HepG2 (cell line): ENCODE results near the gene NEGR1. TPM values are rescaled to one million over a fixed set of nuclear protein-coding genes. Genes with fewer than 3 reads are reported as not detected.

Experiments
- ATAC-seq: fragments of 200-7000 bp; cut with Tn5 transposase; 3 replicates; pipeline ENCODE4 v1.9.1; 2020; ENCODE audit warnings: mild to moderate bottlenecking, moderate library complexity
- BruUV-seq: library from RNA; stranded (reverse); fragments of 400-500 nt; replicated peaks from 2 replicates; lab custom pipeline; 2021; lab: Mats Ljungman, UMichigan
- CTCF ChIA-PET: fragments of 300-600 bp; formaldehyde crosslinking; extraction: SDS; loops from one replicate; lab custom pipeline; 2021; ENCODE audit warnings: low total read pairs, inconsistent platforms, low intra/inter-chr PET ratio; lab: Yijun Ruan, JAX
- POLR2A ChIA-PET: fragments of 350-600 bp; sonication (Branson Sonifier 250); formaldehyde crosslinking; loops from one replicate; lab custom pipeline; 2020; ENCODE audit warnings: antibody characterized with exemption, inconsistent platforms; lab: Yijun Ruan, JAX
- DNase-seq: peaks from one replicate; pipeline ENCODE4 v3.0.0-alpha.2; 2015; ENCODE audit warnings: low spot score
- FAIRE-seq: peaks from 3 replicates; lab custom pipeline; 2011; peaks lifted over from hg19 to GRCh38; lab: Jason Lieb, UNC
- H2AFZ ChIP-seq: one replicate; pipeline ENCODE4 v1.6.1; 2011; ENCODE audit warnings: low read length, inconsistent platforms
- H3K27ac ChIP-seq: fragments of 300-600 bp; 3 replicates; pipeline ENCODE4 v1.8.0; 2011; ENCODE audit warnings: mixed run types, mild to moderate bottlenecking, mixed read lengths, low read length, inconsistent platforms; ENCODE audit not compliant: insufficient read depth; ENCODE audit errors: extremely low read length
- H3K27me3 ChIP-seq, 2 experiments: fragments of 200-600 bp in 1 of 2; 2 replicates in 1 of 2; 3 replicates in 1 of 2; pipeline versions ENCODE4 v1.6.0 to v1.8.0; 2011; ENCODE audit warnings: low read length in 2 of 2, mild to moderate bottlenecking in 2 of 2, moderate library complexity in 2 of 2, inconsistent platforms in 1 of 2; ENCODE audit not compliant: insufficient read depth in 2 of 2, control insufficient read depth in 1 of 2
- H3K36me3 ChIP-seq, 2 experiments: fragments of 200-600 bp in 1 of 2; replicated peaks in 1 of 2; 2 replicates in 1 of 2; 3 replicates in 1 of 2; pipeline versions ENCODE4 v1.5.1 to v1.8.0; 2011; ENCODE audit warnings: low read length in 2 of 2, inconsistent platforms in 1 of 2; ENCODE audit not compliant: insufficient read depth in 2 of 2, control insufficient read depth in 1 of 2
- H3K4me1 ChIP-seq: 2 replicates; pipeline ENCODE4 v1.5.1; 2012; ENCODE audit warnings: low read length, inconsistent platforms; ENCODE audit not compliant: insufficient read depth
- H3K4me2 ChIP-seq: 2 replicates; pipeline ENCODE4 v1.6.0; 2011; ENCODE audit warnings: low read depth, low read length, inconsistent platforms
- H3K4me3 ChIP-seq, 3 experiments: fragments of 200-600 bp in 1 of 3; sonication (generic), shearing (Covaris generic) in 1 of 3; replicated peaks in 1 of 3; 2 replicates each; pipeline ENCODE4 v1.5.1; 2011 to 2016; ENCODE audit warnings: low read length in 3 of 3, inconsistent platforms in 2 of 3, low read depth in 2 of 3, mild to moderate bottlenecking in 2 of 3, control low read depth in 1 of 3, mixed read lengths in 1 of 3; ENCODE audit not compliant: insufficient read depth in 1 of 3
- H3K79me2 ChIP-seq: one replicate; pipeline ENCODE4 v1.6.1; 2011; ENCODE audit warnings: low read length, inconsistent platforms; ENCODE audit not compliant: insufficient read depth
- H3K9ac ChIP-seq: 2 replicates; pipeline ENCODE4 v1.6.0; 2011; ENCODE audit warnings: mild to moderate bottlenecking, low read depth, low read length, inconsistent platforms; ENCODE audit not compliant: insufficient read depth
- H3K9me3 ChIP-seq: 2 replicates; pipeline ENCODE4 v1.5.1; 2012; ENCODE audit warnings: mild to moderate bottlenecking, low read length
- H4K20me1 ChIP-seq: 2 replicates; pipeline ENCODE4 v1.6.0; 2011; ENCODE audit warnings: inconsistent platforms, mild to moderate bottlenecking, low read length, moderate library complexity; ENCODE audit not compliant: insufficient read depth
- ADNP ChIP-seq: sonication (generic); formaldehyde crosslinking; IDR thresholded peaks from 2 replicates; pipeline ENCODE4 v1.4.0; 2020; ENCODE audit warnings: missing genetic modification reagents
- ARHGAP35 ChIP-seq: sonication (generic); formaldehyde crosslinking; IDR thresholded peaks from 2 replicates; pipeline ENCODE4 v1.9.0; 2022; ENCODE audit warnings: mild to moderate bottlenecking, inconsistent platforms, moderate library complexity, missing genetic modification reagents, borderline replicate concordance
- CCAR2 ChIP-seq: fragments of 200-400 bp; formaldehyde crosslinking; optimal IDR thresholded peaks from 2 replicates; pipeline ENCODE3; 2018; ENCODE audit warnings: low read depth, mild to moderate bottlenecking, low read length, moderate library complexity
- DNMT1 ChIP-seq: sonication (generic); formaldehyde crosslinking; IDR thresholded peaks from 2 replicates; pipeline ENCODE4 v1.5.1; 2020; ENCODE audit warnings: mild to moderate bottlenecking, missing genetic modification reagents
- FOXO1 ChIP-seq: sonication (generic); formaldehyde crosslinking; IDR thresholded peaks from 2 replicates; pipeline ENCODE4 v1.4.0; 2020; ENCODE audit warnings: missing genetic modification reagents
- IRX3 ChIP-seq: sonication (generic); formaldehyde crosslinking; IDR thresholded peaks from 2 replicates; pipeline ENCODE4 v1.8.1; 2023; ENCODE audit warnings: mild to moderate bottlenecking, low read depth, missing genetic modification reagents, borderline replicate concordance
- NFIC ChIP-seq: IDR thresholded peaks from 2 replicates; pipeline ENCODE4 v1.6.1; 2012; ENCODE audit warnings: mild to moderate bottlenecking, low read length, inconsistent platforms
- PRDM15 ChIP-seq: sonication (generic); formaldehyde crosslinking; IDR thresholded peaks from 2 replicates; pipeline ENCODE4 v1.4.0; 2020; ENCODE audit warnings: missing genetic modification reagents
- SP1 ChIP-seq, 2 experiments: fragments of 450-650 bp in 1 of 2; sonication (generic) in 1 of 2; formaldehyde crosslinking in 1 of 2; IDR thresholded peaks; 2 replicates each; pipeline versions ENCODE4 v1.4.0 to v1.6.1; 2016 to 2020; ENCODE audit warnings: missing genetic modification reagents in 1 of 2
- SRSF1 ChIP-seq: fragments of 200-400 bp; formaldehyde crosslinking; optimal IDR thresholded peaks from 2 replicates; pipeline ENCODE3; 2017; ENCODE audit warnings: mild to moderate bottlenecking, low read depth, low read length, moderate library complexity
- ZNF224 ChIP-seq: sonication (generic); formaldehyde crosslinking; IDR thresholded peaks from 2 replicates; pipeline ENCODE4 v1.5.0; 2020; ENCODE audit warnings: mild to moderate bottlenecking, missing genetic modification reagents
- ZNF574 ChIP-seq: sonication (generic); formaldehyde crosslinking; IDR thresholded peaks from 2 replicates; pipeline ENCODE4 v1.4.0; 2020; ENCODE audit warnings: missing genetic modification reagents
- ZNF788 ChIP-seq: sonication (generic); formaldehyde crosslinking; IDR thresholded peaks from 2 replicates; pipeline ENCODE4 v1.5.0; 2020; ENCODE audit warnings: mild to moderate bottlenecking, missing genetic modification reagents, borderline replicate concordance
- WGBS: methylation state at CpG from one replicate; pipeline ENCODE4 v1.1.6; 2017; ENCODE audit warnings: low lambda C conversion rate; 5-methylcytosine and 5-hydroxymethylcytosine counted together
- in situ Hi-C: cut with HindIII; loops from 2 replicates; pipeline ENCODE4 v1.10.0; 2017; ENCODE audit warnings: low pct_unique_long_range_greater_than_20kb; ENCODE audit not compliant: extremely low pct_ligation_motif_present
- intact Hi-C: fragments of 100-400 bp; cut with micrococcal nuclease; formaldehyde crosslinking; loops from one replicate; pipeline ENCODE4 v1.10.0; 2022; ENCODE audit not compliant: unreplicated experiment
- polyA plus RNA-seq, 8 experiments: library from polyadenylated mRNA; depleted of rRNA in 3 of 8; stranded (reverse) in 7 of 8; unstranded in 1 of 8; fragments of >200 nt; fragmentation: Illumina TruSeq in 4 of 8; extraction: Trizol in 4 of 8; gene quantifications; 2 replicates each; pipeline versions ENCODE4 v1.2.1 to v1.2.3, GENCODE V29; 2011 to 2016; ENCODE audit warnings: low read depth in 4 of 8, missing spikeins in 1 of 8, mixed read lengths in 1 of 8; ENCODE audit not compliant: insufficient read depth in 1 of 8
- total RNA-seq, 5 experiments: library from RNA; depleted of rRNA; stranded (reverse); fragments of >200 nt; fragmentation: Illumina TruSeq; extraction: Trizol; gene quantifications; 2 replicates each; pipeline ENCODE4 v1.2.3, GENCODE V29; 2016; ENCODE audit warnings: low read depth in 1 of 5
- TF ChIP-seq, protein P1 (sequence below): sonication (generic); formaldehyde crosslinking; IDR thresholded peaks from 2 replicates; pipeline ENCODE4 v1.8.0; 2022; ENCODE audit warnings: mild to moderate bottlenecking, missing genetic modification reagents

NEGR1 gene
- total and polyA plus RNA-seq, 2 of the 13 experiments (the other 11 are each of a cell fraction or from before 2014, with no cell fraction given): not detected

- TF ChIP-seq IRX3 (CRISPR knock-in tag) (no peak), ZNF788 (CRISPR knock-in tag) (no peak)
- TF ChIP-seq, all 625 proteins: peak for 0
Measured at GRCh38 chr1:71650119-71650518, 632.2 kb downstream of the NEGR1 start (continued).

DNA sequence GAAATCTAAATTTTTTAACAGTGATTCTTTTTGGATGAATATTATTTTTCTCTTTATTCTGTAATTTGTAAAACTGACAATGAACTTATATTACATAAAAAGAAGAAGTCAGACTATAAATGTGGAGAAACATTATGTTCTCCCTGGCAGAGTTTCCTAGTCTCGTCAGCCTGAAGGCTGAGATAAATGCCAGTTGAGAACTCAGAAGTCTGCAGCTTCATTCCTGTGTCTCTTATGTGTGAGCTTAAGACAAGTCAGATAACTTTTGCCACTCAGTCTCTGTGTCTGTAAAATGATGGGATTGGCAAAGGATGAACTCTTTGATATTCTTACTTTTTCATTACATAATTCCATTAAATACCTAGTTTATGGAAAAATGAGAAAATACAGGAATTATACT lies 632.7 kb downstream of the NEGR1 start:
- Histone ChIP-seq H3K9ac (no peak overlapping the region), H3K4me2 (no peak overlapping the region), H3K36me3 (no peaks in the 10 kb centered on the region), H3K9me3 (peaks cover 27% of the 10 kb centered on the region; the same call in 1 of the 2 replicates), H3K79me2 (no peaks in the 10 kb centered on the region), H2AFZ (no peak overlapping the region), H3K27me3 (no peaks in the 10 kb centered on the region), H3K4me1 (no peaks in the 10 kb centered on the region), H4K20me1 (no peaks in the 10 kb centered on the region), H3K27ac (no peak overlapping the region), H3K4me3 (no peak overlapping the region)
- no peak for ATAC-seq
- 0% methylated on average over 1 of the region's 1 CpG for WGBS
- intact Hi-C loops: no loop called here
- BruUV-seq: no TSS peak
- ChIA-PET CTCF (no interaction called here), POLR2A (no interaction called here)
- FAIRE-seq: no peak
- in situ Hi-C loops: no loop called here
- no peak for DNase-seq
- TF ChIP-seq CCAR2 (no peak), DNMT1 (no peak), SRSF1 (no peak), PRDM15 (CRISPR knock-in tag) (no peak), FOXO1 (CRISPR knock-in tag) (no peak), NFIC (no peak), ADNP (no peak), ARHGAP35 (CRISPR knock-in tag) (no peak), SP1 (IDR thresholded peaks at IDR 0.05) (no peak), SP1 (CRISPR knock-in tag; IDR thresholded peaks at IDR 0.05) (no peak), ZNF574 (no peak), ZNF224 (CRISPR knock-in tag) (no peak)
- TF ChIP-seq, protein P1, sequence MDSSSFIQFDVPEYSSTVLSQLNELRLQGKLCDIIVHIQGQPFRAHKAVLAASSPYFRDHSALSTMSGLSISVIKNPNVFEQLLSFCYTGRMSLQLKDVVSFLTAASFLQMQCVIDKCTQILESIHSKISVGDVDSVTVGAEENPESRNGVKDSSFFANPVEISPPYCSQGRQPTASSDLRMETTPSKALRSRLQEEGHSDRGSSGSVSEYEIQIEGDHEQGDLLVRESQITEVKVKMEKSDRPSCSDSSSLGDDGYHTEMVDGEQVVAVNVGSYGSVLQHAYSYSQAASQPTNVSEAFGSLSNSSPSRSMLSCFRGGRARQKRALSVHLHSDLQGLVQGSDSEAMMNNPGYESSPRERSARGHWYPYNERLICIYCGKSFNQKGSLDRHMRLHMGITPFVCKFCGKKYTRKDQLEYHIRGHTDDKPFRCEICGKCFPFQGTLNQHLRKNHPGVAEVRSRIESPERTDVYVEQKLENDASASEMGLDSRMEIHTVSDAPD (CRISPR knock-in tag): no peak
